ENCODE results near the gene GSPT1.
"Not testable (repeated sequence)": the region's sequence is repeated elsewhere in the genome, so short reads cannot be mapped to it uniquely, and the experiment has no call there.

GSPT1 gene

GRCh38 chr16:11915644-11916523, at the start of gene GSPT1:
GSPT1 (minus strand) TSS chr16:11915956; CDS start chr16:11915720, 236 bp downstream.
- peak within 1 kb of the TSS; percentile 82 for H3K4me3 ChIP-seq (ENCODE audit: low read length)
- H3K9me3 ChIP-seq (ENCODE audit: low read length) = no peaks in the 10 kb centered on the region
- peaks cover 5% of the 10 kb centered on the region for H3K36me3 ChIP-seq (ENCODE audit: insufficient read depth, low read length)
- H2AFZ ChIP-seq (ENCODE audit: low read depth, low read length) = peak within 1 kb of the TSS; percentile 98
- H3K4me1 ChIP-seq (ENCODE audit: insufficient read depth, low read length) = peaks cover 28% of the 10 kb centered on the region
- no peaks in the 10 kb centered on the region for H3K27me3 ChIP-seq (ENCODE audit: insufficient read depth, low read length)

- Histone ChIP-seq H2AFZ (ENCODE audit: low read depth, low read length) (no peak within 1 kb of the TSS), H3K36me3 (ENCODE audit: insufficient read depth, low read length) (no peaks in the 10 kb centered on the region), H3K4me3 (ENCODE audit: low read length) (no peak within 1 kb of the TSS), H3K4me1 (ENCODE audit: insufficient read depth, low read length) (no peaks in the 10 kb centered on the region), H3K27me3 (ENCODE audit: insufficient read depth, low read length) (no peaks in the 10 kb centered on the region), H3K9me3 (ENCODE audit: low read length) (no peaks in the 10 kb centered on the region)
These were observed 49.2 kb upstream of the GSPT1 start, which contains the start of gene TNFRSF17 for GRCh38 chr16:11964761-11965551. TNFRSF17 (plus strand) TSS chr16:11965210; CDS start chr16:11965325, 115 bp downstream.

GRCh38 chr16:11963706-11964105, 48.0 kb upstream of the GSPT1 start:
- Histone ChIP-seq H3K4me3 (ENCODE audit: low read length) (no peak overlapping the region), H3K36me3 (ENCODE audit: insufficient read depth, low read length) (no peaks in the 10 kb centered on the region), H3K9me3 (ENCODE audit: low read length) (no peaks in the 10 kb centered on the region), H3K27me3 (ENCODE audit: insufficient read depth, low read length) (no peaks in the 10 kb centered on the region), H2AFZ (ENCODE audit: low read depth, low read length) (no peak overlapping the region), H3K4me1 (ENCODE audit: insufficient read depth, low read length) (no peaks in the 10 kb centered on the region)

- H3K9me3 ChIP-seq (ENCODE audit: low read length); H3K4me1 ChIP-seq (ENCODE audit: insufficient read depth, low read length); H3K27me3 ChIP-seq (ENCODE audit: insufficient read depth, low read length); H3K4me3 ChIP-seq (ENCODE audit: low read length); H3K36me3 ChIP-seq (ENCODE audit: insufficient read depth, low read length); H2AFZ ChIP-seq (ENCODE audit: low read depth, low read length): not testable (repeated sequence)
These were observed 47.2 kb upstream of the GSPT1 start for GRCh38 chr16:11962978-11963377.

- not testable (repeated sequence) for H3K9me3 ChIP-seq (ENCODE audit: low read length); H3K4me1 ChIP-seq (ENCODE audit: insufficient read depth, low read length); H2AFZ ChIP-seq (ENCODE audit: low read depth, low read length); H3K36me3 ChIP-seq (ENCODE audit: insufficient read depth, low read length); H3K27me3 ChIP-seq (ENCODE audit: insufficient read depth, low read length); H3K4me3 ChIP-seq (ENCODE audit: low read length)
These were observed 46.7 kb upstream of the GSPT1 start for GRCh38 chr16:11962457-11962856.

GRCh38 chr16:11957591-11958395, 42.0 kb upstream of the GSPT1 start:
- H3K27me3 ChIP-seq (ENCODE audit: insufficient read depth, low read length) = no peaks in the 10 kb centered on the region
- H2AFZ ChIP-seq (ENCODE audit: low read depth, low read length) = no peak overlapping the region
- no peaks in the 10 kb centered on the region for H3K9me3 ChIP-seq (ENCODE audit: low read length)
- H3K4me1 ChIP-seq (ENCODE audit: insufficient read depth, low read length) = no peaks in the 10 kb centered on the region
- no peaks in the 10 kb centered on the region for H3K36me3 ChIP-seq (ENCODE audit: insufficient read depth, low read length)
- H3K4me3 ChIP-seq (ENCODE audit: low read length) = no peak overlapping the region

- Histone ChIP-seq H3K4me3 (ENCODE audit: low read length) (no peak overlapping the region), H2AFZ (ENCODE audit: low read depth, low read length) (no peak overlapping the region), H3K27me3 (ENCODE audit: insufficient read depth, low read length) (no peaks in the 10 kb centered on the region), H3K36me3 (ENCODE audit: insufficient read depth, low read length) (no peaks in the 10 kb centered on the region), H3K9me3 (ENCODE audit: low read length) (no peaks in the 10 kb centered on the region), H3K4me1 (ENCODE audit: insufficient read depth, low read length) (no peaks in the 10 kb centered on the region)
These were observed 40.8 kb upstream of the GSPT1 start for GRCh38 chr16:11956558-11956957.

- Histone ChIP-seq H3K36me3 (ENCODE audit: insufficient read depth, low read length) (no peaks in the 10 kb centered on the region), H3K9me3 (ENCODE audit: low read length) (no peaks in the 10 kb centered on the region), H3K4me3 (ENCODE audit: low read length) (no peak overlapping the region), H3K27me3 (ENCODE audit: insufficient read depth, low read length) (no peaks in the 10 kb centered on the region), H3K4me1 (ENCODE audit: insufficient read depth, low read length) (no peaks in the 10 kb centered on the region), H2AFZ (ENCODE audit: low read depth, low read length) (no peak overlapping the region)
These were observed 40.0 kb upstream of the GSPT1 start for GRCh38 chr16:11955713-11956123.

GRCh38 chr16:11953576-11953975, 37.8 kb upstream of the GSPT1 start:
- H3K36me3 ChIP-seq (ENCODE audit: insufficient read depth, low read length); H3K9me3 ChIP-seq (ENCODE audit: low read length); H3K4me3 ChIP-seq (ENCODE audit: low read length): not testable (repeated sequence)

GRCh38 chr16:11950388-11950787, 34.6 kb upstream of the GSPT1 start:
- Histone ChIP-seq H2AFZ (ENCODE audit: low read depth, low read length) (no peak overlapping the region), H3K4me1 (ENCODE audit: insufficient read depth, low read length) (no peaks in the 10 kb centered on the region), H3K4me3 (ENCODE audit: low read length) (no peak overlapping the region), H3K9me3 (ENCODE audit: low read length) (no peaks in the 10 kb centered on the region), H3K36me3 (ENCODE audit: insufficient read depth, low read length) (no peaks in the 10 kb centered on the region), H3K27me3 (ENCODE audit: insufficient read depth, low read length) (no peaks in the 10 kb centered on the region)

More at GRCh38 chr16:11953576-11953975, 37.8 kb upstream of the GSPT1 start:
- H2AFZ ChIP-seq (ENCODE audit: low read depth, low read length); H3K4me1 ChIP-seq (ENCODE audit: insufficient read depth, low read length); H3K27me3 ChIP-seq (ENCODE audit: insufficient read depth, low read length): not testable (repeated sequence)

GRCh38 chr16:11949527-11949926, 33.8 kb upstream of the GSPT1 start:
- H3K4me1 ChIP-seq (ENCODE audit: insufficient read depth, low read length) = no peaks in the 10 kb centered on the region
- no peak overlapping the region for H3K4me3 ChIP-seq (ENCODE audit: low read length)
- no peaks in the 10 kb centered on the region for H3K27me3 ChIP-seq (ENCODE audit: insufficient read depth, low read length)
- H2AFZ ChIP-seq (ENCODE audit: low read depth, low read length) = no peak overlapping the region
- no peaks in the 10 kb centered on the region for H3K9me3 ChIP-seq (ENCODE audit: low read length)
- H3K36me3 ChIP-seq (ENCODE audit: insufficient read depth, low read length) = no peaks in the 10 kb centered on the region

- H3K36me3 ChIP-seq (ENCODE audit: insufficient read depth, low read length) = no peaks in the 10 kb centered on the region
- no peak overlapping the region for H3K4me3 ChIP-seq (ENCODE audit: low read length)
- H2AFZ ChIP-seq (ENCODE audit: low read depth, low read length) = no peak overlapping the region
- H3K4me1 ChIP-seq (ENCODE audit: insufficient read depth, low read length) = no peaks in the 10 kb centered on the region
- no peaks in the 10 kb centered on the region for H3K27me3 ChIP-seq (ENCODE audit: insufficient read depth, low read length)
- H3K9me3 ChIP-seq (ENCODE audit: low read length) = no peaks in the 10 kb centered on the region
These were observed 33.1 kb upstream of the GSPT1 start for GRCh38 chr16:11948819-11949218.

GRCh38 chr16:11946433-11946832, 30.7 kb upstream of the GSPT1 start:
- H3K4me1 ChIP-seq (ENCODE audit: insufficient read depth, low read length) = no peaks in the 10 kb centered on the region
- no peak overlapping the region for H3K4me3 ChIP-seq (ENCODE audit: low read length)
- no peaks in the 10 kb centered on the region for H3K9me3 ChIP-seq (ENCODE audit: low read length)
- H3K36me3 ChIP-seq (ENCODE audit: insufficient read depth, low read length) = no peaks in the 10 kb centered on the region
- no peak overlapping the region for H2AFZ ChIP-seq (ENCODE audit: low read depth, low read length)
- H3K27me3 ChIP-seq (ENCODE audit: insufficient read depth, low read length) = no peaks in the 10 kb centered on the region

Measured in neuron (in vitro differentiated cells).